Testis (tissue), 2 donors: ENCODE data around the gene HOXA2.

Source experiments
- POLR2A ChIP-seq: fragments of 450-650 bp; IDR thresholded peaks from one replicate; pipeline ENCODE4 v1.6.1; 2017; ENCODE audit warnings: antibody characterized with exemption, mild to moderate bottlenecking, moderate library complexity
- TF ChIP-seq, protein P1 (sequence below), 3 experiments: fragments of 450-650 bp in 2 of 3; fragments of 200-600 bp in 1 of 3; sonication (generic) in 1 of 3; IDR thresholded peaks; one replicate each; pipeline ENCODE4 v1.5.1; 2016 to 2019; ENCODE audit warnings: antibody characterized with exemption in 3 of 3, mild to moderate bottlenecking in 2 of 3, moderate library complexity in 1 of 3

DNA sequence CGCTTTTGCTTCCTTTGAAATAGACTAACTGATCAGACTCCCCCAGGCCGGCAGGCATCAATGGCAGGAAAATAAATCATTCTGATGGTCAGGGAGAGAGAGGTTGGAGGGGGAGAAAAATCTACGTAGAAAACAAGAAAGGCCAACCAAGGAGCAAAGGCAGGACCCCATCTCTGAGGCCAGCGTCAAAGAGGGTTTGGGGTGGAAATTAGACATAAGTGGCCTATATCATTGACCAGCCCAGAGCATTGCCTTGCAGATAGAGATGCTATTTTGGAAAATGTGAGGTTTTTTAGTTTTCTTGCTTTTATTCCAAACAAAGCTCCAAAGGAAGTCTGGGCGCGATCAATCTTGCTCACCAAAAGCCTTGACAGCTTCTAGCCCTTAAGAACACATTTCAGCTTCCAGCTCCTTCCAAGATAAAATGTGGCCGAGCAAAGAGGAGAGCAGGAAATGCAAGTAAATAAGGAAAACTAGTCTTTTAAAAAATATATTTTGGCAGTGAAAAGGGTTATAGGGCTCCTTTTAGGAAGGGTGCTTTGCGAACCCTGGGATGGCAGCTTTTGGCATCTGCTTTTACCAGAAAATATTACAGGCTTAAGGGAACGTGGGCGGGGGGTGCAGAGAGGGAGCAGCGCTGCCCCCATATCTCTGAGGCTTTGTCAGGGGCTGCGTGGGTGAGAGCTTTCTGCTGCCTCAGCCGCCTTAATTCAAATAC is 2.0 kb upstream of the HOXA2 start:
- TF ChIP-seq, protein P1, sequence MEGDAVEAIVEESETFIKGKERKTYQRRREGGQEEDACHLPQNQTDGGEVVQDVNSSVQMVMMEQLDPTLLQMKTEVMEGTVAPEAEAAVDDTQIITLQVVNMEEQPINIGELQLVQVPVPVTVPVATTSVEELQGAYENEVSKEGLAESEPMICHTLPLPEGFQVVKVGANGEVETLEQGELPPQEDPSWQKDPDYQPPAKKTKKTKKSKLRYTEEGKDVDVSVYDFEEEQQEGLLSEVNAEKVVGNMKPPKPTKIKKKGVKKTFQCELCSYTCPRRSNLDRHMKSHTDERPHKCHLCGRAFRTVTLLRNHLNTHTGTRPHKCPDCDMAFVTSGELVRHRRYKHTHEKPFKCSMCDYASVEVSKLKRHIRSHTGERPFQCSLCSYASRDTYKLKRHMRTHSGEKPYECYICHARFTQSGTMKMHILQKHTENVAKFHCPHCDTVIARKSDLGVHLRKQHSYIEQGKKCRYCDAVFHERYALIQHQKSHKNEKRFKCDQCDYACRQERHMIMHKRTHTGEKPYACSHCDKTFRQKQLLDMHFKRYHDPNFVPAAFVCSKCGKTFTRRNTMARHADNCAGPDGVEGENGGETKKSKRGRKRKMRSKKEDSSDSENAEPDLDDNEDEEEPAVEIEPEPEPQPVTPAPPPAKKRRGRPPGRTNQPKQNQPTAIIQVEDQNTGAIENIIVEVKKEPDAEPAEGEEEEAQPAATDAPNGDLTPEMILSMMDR (IDR thresholded peaks at IDR 0.05) = no peak
- TF ChIP-seq POLR2A = no peak
